HepG2 (cell line): ENCODE results near the gene KDM3B. TPM values are rescaled to one million over a fixed set of nuclear protein-coding genes. Genes with fewer than 3 reads are reported as not detected.
A peak's percentile ranks its signal among the peaks of the same experiment; 100 is the strongest.

Experiments used
- ARID4A ChIP-seq: sonication (generic); formaldehyde crosslinking; IDR thresholded peaks from 2 replicates; pipeline ENCODE4 v1.5.0; 2020; ENCODE audit warnings: mild to moderate bottlenecking, missing genetic modification reagents, borderline replicate concordance
- CEBPG ChIP-seq: IDR thresholded peaks from 2 replicates; pipeline ENCODE4 v1.6.1; 2016
- CHCHD3 ChIP-seq: sonication (generic); formaldehyde crosslinking; IDR thresholded peaks from 2 replicates; pipeline ENCODE4 v1.8.0; 2022; ENCODE audit warnings: mild to moderate bottlenecking, missing genetic modification reagents, moderate library complexity
- CSRNP2 ChIP-seq: sonication (generic); formaldehyde crosslinking; conservative IDR thresholded peaks from 2 replicates; pipeline ENCODE4 v1.8.0; 2022; ENCODE audit warnings: low read depth, missing genetic modification reagents
- EHMT2 ChIP-seq: fragments of 200-600 bp; sonication (generic); IDR thresholded peaks from 2 replicates; pipeline ENCODE4 v1.7.0; 2017; ENCODE audit warnings: antibody characterized with exemption, low read depth, low read length, borderline replicate concordance
- FUBP1 ChIP-seq: sonication (generic); formaldehyde crosslinking; IDR thresholded peaks from 2 replicates; pipeline ENCODE4 v1.5.1; 2020; ENCODE audit warnings: missing genetic modification reagents, mild to moderate bottlenecking, borderline replicate concordance
- NFYC ChIP-seq: IDR thresholded peaks from 2 replicates; pipeline ENCODE4 v1.6.1; 2016; ENCODE audit warnings: missing genetic modification reagents, missing compliant biosample characterization
- THAP7 ChIP-seq: sonication (generic); formaldehyde crosslinking; IDR thresholded peaks from 2 replicates; pipeline ENCODE4 v1.8.1; 2023; ENCODE audit warnings: mild to moderate bottlenecking, missing genetic modification reagents
- ZBTB39 ChIP-seq: sonication (generic); formaldehyde crosslinking; IDR thresholded peaks from 2 replicates; pipeline ENCODE4 v1.5.0; 2020; ENCODE audit warnings: missing genetic modification reagents
- ZHX1 ChIP-seq: sonication (generic); formaldehyde crosslinking; IDR thresholded peaks from 2 replicates; pipeline ENCODE4 v1.8.1; 2022; ENCODE audit warnings: low read depth, mild to moderate bottlenecking, missing genetic modification reagents
- ZNF224 ChIP-seq: sonication (generic); formaldehyde crosslinking; IDR thresholded peaks from 2 replicates; pipeline ENCODE4 v1.5.0; 2020; ENCODE audit warnings: mild to moderate bottlenecking, missing genetic modification reagents
- ZNF253 ChIP-seq: sonication (generic); formaldehyde crosslinking; IDR thresholded peaks from 2 replicates; pipeline ENCODE4 v1.8.0; 2022; ENCODE audit warnings: mild to moderate bottlenecking, missing genetic modification reagents, borderline replicate concordance
- ZNF263 ChIP-seq: sonication (generic); formaldehyde crosslinking; IDR thresholded peaks from 2 replicates; pipeline ENCODE4 v1.4.0; 2020; ENCODE audit warnings: missing genetic modification reagents
- ZNF501 ChIP-seq: sonication (generic); formaldehyde crosslinking; IDR thresholded peaks from 2 replicates; pipeline ENCODE4 v1.5.1; 2020; ENCODE audit warnings: mild to moderate bottlenecking, moderate library complexity, missing genetic modification reagents
- ZNF788 ChIP-seq: sonication (generic); formaldehyde crosslinking; IDR thresholded peaks from 2 replicates; pipeline ENCODE4 v1.5.0; 2020; ENCODE audit warnings: mild to moderate bottlenecking, missing genetic modification reagents, borderline replicate concordance
- polyA plus RNA-seq, 8 experiments: library from polyadenylated mRNA; depleted of rRNA in 3 of 8; stranded (reverse) in 7 of 8; unstranded in 1 of 8; fragments of >200 nt; fragmentation: Illumina TruSeq in 4 of 8; extraction: Trizol in 4 of 8; gene quantifications; 2 replicates each; pipeline versions ENCODE4 v1.2.1 to v1.2.3, GENCODE V29; 2011 to 2016; ENCODE audit warnings: low read depth in 4 of 8, missing spikeins in 1 of 8, mixed read lengths in 1 of 8; ENCODE audit not compliant: insufficient read depth in 1 of 8
- total RNA-seq, 5 experiments: library from RNA; depleted of rRNA; stranded (reverse); fragments of >200 nt; fragmentation: Illumina TruSeq; extraction: Trizol; gene quantifications; 2 replicates each; pipeline ENCODE4 v1.2.3, GENCODE V29; 2016; ENCODE audit warnings: low read depth in 1 of 5

The KDM3B gene
- total and polyA plus RNA-seq, 2 of the 13 experiments (the other 11 are each of a cell fraction or from before 2014, with no cell fraction given): 19.7 to 34.3 TPM

- TF ChIP-seq ARID4A (CRISPR knock-in tag): no peak; the same call in 1 of the 2 replicates
- TF ChIP-seq CEBPG: no peak
- TF ChIP-seq CSRNP2 (CRISPR knock-in tag): no peak
- TF ChIP-seq FUBP1 (CRISPR knock-in tag): no peak
- TF ChIP-seq ZNF501 (CRISPR knock-in tag): no peak
- TF ChIP-seq ZNF263 (CRISPR knock-in tag): no peak
- no peak for TF ChIP-seq NFYC
- TF ChIP-seq EHMT2: no peak
- no peak for TF ChIP-seq THAP7 (CRISPR knock-in tag)
- no peak for TF ChIP-seq CHCHD3 (CRISPR knock-in tag)
- TF ChIP-seq ZNF224: no peak
- peak; percentile 81; the same call in 1 of the 2 replicates for TF ChIP-seq ZNF788 (CRISPR knock-in tag)
- peak; percentile 87; the same call in 1 of the 2 replicates for TF ChIP-seq ZHX1 (CRISPR knock-in tag)
- TF ChIP-seq ZBTB39: no peak
- TF ChIP-seq ZNF253 (CRISPR knock-in tag): no peak
Observed at GRCh38 chr5:138352071-138352721, at the start of gene KDM3B (continued).
